C4-2B (cell line): ENCODE results near the gene AGAP9.
"Not testable (repeated sequence)": the region's sequence is repeated elsewhere in the genome, so short reads cannot be mapped to it uniquely, and the experiment has no call there.

Experiments
- ZFX ChIP-seq: fragments of 450-650 bp; IDR thresholded peaks from 2 replicates; pipeline ENCODE4 v1.6.1; 2017
- TF ChIP-seq, protein P1 (sequence below): fragments of 450-650 bp; conservative IDR thresholded peaks from 2 replicates; pipeline ENCODE4 v1.5.1; 2017; ENCODE audit warnings: mild to moderate bottlenecking

GRCh38 chr10:47467458-47467857, 56.0 kb downstream of the AGAP9 start:
- TF ChIP-seq, protein P1, sequence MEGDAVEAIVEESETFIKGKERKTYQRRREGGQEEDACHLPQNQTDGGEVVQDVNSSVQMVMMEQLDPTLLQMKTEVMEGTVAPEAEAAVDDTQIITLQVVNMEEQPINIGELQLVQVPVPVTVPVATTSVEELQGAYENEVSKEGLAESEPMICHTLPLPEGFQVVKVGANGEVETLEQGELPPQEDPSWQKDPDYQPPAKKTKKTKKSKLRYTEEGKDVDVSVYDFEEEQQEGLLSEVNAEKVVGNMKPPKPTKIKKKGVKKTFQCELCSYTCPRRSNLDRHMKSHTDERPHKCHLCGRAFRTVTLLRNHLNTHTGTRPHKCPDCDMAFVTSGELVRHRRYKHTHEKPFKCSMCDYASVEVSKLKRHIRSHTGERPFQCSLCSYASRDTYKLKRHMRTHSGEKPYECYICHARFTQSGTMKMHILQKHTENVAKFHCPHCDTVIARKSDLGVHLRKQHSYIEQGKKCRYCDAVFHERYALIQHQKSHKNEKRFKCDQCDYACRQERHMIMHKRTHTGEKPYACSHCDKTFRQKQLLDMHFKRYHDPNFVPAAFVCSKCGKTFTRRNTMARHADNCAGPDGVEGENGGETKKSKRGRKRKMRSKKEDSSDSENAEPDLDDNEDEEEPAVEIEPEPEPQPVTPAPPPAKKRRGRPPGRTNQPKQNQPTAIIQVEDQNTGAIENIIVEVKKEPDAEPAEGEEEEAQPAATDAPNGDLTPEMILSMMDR = not testable (repeated sequence)
- not testable (repeated sequence) for TF ChIP-seq ZFX
